ENCODE results near the gene FARSA.

FARSA gene

GRCh38 chr19:12873891-12874745 is 59.4 kb downstream of the FARSA start:
- no peak overlapping the region for H2AFZ ChIP-seq (ENCODE audit: low read depth, low read length)
- TF ChIP-seq EZH2phosphoT487 (IDR thresholded peaks at IDR 0.05; ENCODE audit: low read depth) (no peak), CTCF (IDR thresholded peaks at IDR 0.05; ENCODE audit: low read depth, low read length) (no peak)

GRCh38 chr19:12872941-12873890 is 60.3 kb downstream of the FARSA start:
- TF ChIP-seq CTCF (IDR thresholded peaks at IDR 0.05; ENCODE audit: low read depth, low read length) (no peak), EZH2phosphoT487 (IDR thresholded peaks at IDR 0.05; ENCODE audit: low read depth) (no peak)
- Histone ChIP-seq H3K4me1 (ENCODE audit: low read length) (no peaks in the 10 kb centered on the region), H3K9me3 (ENCODE audit: insufficient read depth, low read length) (no peaks in the 10 kb centered on the region), H3K36me3 (replicated peaks; ENCODE audit: low read depth, low read length) (peaks cover 51% of the 10 kb centered on the region), H3K27ac (ENCODE audit: low read length) (no peak overlapping the region), H4K20me1 (ENCODE audit: insufficient read depth, low read length) (peaks cover under 1% of the 10 kb centered on the region; the same call in 1 of the 2 replicates), H2AFZ (ENCODE audit: low read depth, low read length) (no peak overlapping the region), H3K4me3 (ENCODE audit: low read length) (no peak overlapping the region), H3K9ac (ENCODE audit: low read length) (no peak overlapping the region), H3K27me3 (ENCODE audit: low read depth, low read length) (no peaks in the 10 kb centered on the region), H3K4me2 (ENCODE audit: low read length) (no peak overlapping the region), H3K79me2 (ENCODE audit: low read length) (no peaks in the 10 kb centered on the region)

More at GRCh38 chr19:12873891-12874745, 59.4 kb downstream of the FARSA start:
- H3K9me3 ChIP-seq (ENCODE audit: insufficient read depth, low read length) = no peaks in the 10 kb centered on the region
- H3K4me3 ChIP-seq (ENCODE audit: low read length) = no peak overlapping the region
- H3K4me2 ChIP-seq (ENCODE audit: low read length) = no peak overlapping the region
- no peak overlapping the region for H3K9ac ChIP-seq (ENCODE audit: low read length)
- peaks cover 48% of the 10 kb centered on the region for H3K36me3 ChIP-seq (replicated peaks; ENCODE audit: low read depth, low read length)
- no peak overlapping the region for H3K27ac ChIP-seq (ENCODE audit: low read length)
- H3K27me3 ChIP-seq (ENCODE audit: low read depth, low read length) = no peaks in the 10 kb centered on the region
- H3K4me1 ChIP-seq (ENCODE audit: low read length) = no peaks in the 10 kb centered on the region
- H3K79me2 ChIP-seq (ENCODE audit: low read length) = no peaks in the 10 kb centered on the region
- H4K20me1 ChIP-seq (ENCODE audit: insufficient read depth, low read length) = peaks cover 5% of the 10 kb centered on the region; the same call in 1 of the 2 replicates
